ENCODE data around the gene BOK. TPM values are rescaled to one million over a fixed set of nuclear protein-coding genes. Genes with fewer than 3 reads are reported as not detected.

Gene BOK, protein sequence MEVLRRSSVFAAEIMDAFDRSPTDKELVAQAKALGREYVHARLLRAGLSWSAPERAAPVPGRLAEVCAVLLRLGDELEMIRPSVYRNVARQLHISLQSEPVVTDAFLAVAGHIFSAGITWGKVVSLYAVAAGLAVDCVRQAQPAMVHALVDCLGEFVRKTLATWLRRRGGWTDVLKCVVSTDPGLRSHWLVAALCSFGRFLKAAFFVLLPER
- total RNA-seq, result 29.8 and 51.2 TPM in 2 replicates

DNA sequence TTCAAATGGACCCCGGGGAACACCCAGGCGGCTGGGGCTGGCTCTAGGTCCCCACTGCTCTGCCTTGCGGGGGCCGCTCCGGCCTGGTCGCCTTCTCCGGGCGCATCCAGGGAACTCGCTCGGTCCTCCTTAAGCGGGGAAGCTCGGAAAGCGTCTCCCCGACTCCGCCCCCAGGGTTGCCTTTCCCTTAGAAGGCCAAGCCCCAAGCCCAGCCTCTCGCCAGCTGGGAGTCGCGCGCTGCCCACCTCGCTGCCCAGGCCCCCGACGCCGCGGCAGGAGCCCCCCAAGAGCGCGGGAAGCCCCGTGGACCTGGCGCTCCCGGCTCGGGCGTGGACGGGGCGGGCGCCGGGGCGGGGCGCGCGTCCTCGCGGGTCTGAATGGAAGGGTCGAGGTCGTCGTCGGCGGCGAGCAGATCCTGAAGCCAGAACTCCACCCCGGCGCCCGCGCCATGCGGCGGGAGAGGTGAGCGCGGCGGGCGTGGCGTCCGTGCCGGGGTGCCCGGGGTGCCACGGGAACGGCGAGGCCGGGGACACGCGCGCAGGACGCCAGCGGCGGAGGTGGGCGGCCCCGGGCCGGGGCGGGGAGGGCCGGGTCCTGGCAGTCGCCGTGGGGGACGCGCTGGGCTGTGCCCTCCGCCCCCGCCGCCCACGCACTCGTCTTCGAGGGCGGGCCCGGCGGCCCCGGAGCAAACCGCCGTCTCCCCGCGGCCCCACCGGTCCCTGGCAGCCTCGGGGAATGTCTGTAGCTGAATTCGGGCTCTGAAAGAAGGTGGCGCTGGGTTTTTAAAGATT is at the start of gene BOK:
BOK (plus strand) TSS at position 214 of the 791 bp plus-strand sequence. CDS start 739 bp downstream, outside the sequence.

Other genes starting within 250 kb of the BOK start
- 856 and 1,073 TPM in 2 replicates for gene HDLBP, start 243.1 kb upstream of the BOK start, total RNA-seq
- 396 and 431 TPM in 2 replicates for gene SEPTIN2, start 242.8 kb upstream of the BOK start, total RNA-seq
- gene FARP2, start 202.5 kb upstream of the BOK start, total RNA-seq, result 32.0 and 39.8 TPM in 2 replicates
- 311 and 347 TPM in 2 replicates for gene STK25, start 50.2 kb upstream of the BOK start, total RNA-seq
- gene THAP4, start 78.4 kb downstream of the BOK start, total RNA-seq, result 48.9 and 50.4 TPM in 2 replicates
- gene ATG4B, start 78.9 kb downstream of the BOK start, total RNA-seq, result 75.1 and 77.1 TPM in 2 replicates
- gene DTYMK, start 128.1 kb downstream of the BOK start, total RNA-seq, result 27.4 and 42.6 TPM in 2 replicates
- gene ING5, start 143.3 kb downstream of the BOK start, total RNA-seq, result 21.7 and 22.0 TPM in 2 replicates
- gene D2HGDH, start 175.9 kb downstream of the BOK start, total RNA-seq, result 7.8 and 14.7 TPM in 2 replicates
- gene GAL3ST2, start 218.1 kb downstream of the BOK start, total RNA-seq, result 0.09 TPM in 1 of 2 replicates, not detected in the other

All from endothelial cell of coronary artery (primary cell).